Measurements from ENCODE around the gene PGBD5.

DNA sequence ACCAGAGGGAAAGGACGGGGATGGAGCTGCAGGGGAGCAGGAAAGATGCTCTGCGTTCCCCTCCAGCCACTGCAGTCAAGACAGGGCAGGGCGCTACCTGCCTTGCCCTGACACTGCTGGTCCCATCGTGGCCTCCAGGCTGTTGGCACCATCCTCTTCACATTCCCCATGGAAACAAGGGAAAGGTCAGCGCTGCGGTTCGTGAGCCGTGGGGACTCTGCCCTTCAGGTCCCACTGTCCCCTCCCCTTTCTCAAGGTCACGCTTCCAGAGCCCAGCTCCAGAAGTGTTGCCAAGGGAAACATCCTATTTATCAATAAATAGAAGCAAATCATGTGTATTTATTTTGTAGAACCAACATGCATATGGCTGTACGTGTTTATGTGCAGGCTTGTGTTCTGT is 56.0 kb downstream of the PGBD5 start:
- no peak for TF ChIP-seq GTF2F1 (IDR thresholded peaks at IDR 0.05; ENCODE audit: low read length)
- no peak for TF ChIP-seq MLX (CRISPR knock-in tag; IDR thresholded peaks at IDR 0.05)
